ENCODE results near the gene SLC38A6. TPM values are rescaled to one million over a fixed set of nuclear protein-coding genes. Genes with fewer than 3 reads are reported as not detected.

The SLC38A6 gene
- total RNA-seq, 2 donors from 2014 or later = 5.5 to 7.6 TPM

DNA sequence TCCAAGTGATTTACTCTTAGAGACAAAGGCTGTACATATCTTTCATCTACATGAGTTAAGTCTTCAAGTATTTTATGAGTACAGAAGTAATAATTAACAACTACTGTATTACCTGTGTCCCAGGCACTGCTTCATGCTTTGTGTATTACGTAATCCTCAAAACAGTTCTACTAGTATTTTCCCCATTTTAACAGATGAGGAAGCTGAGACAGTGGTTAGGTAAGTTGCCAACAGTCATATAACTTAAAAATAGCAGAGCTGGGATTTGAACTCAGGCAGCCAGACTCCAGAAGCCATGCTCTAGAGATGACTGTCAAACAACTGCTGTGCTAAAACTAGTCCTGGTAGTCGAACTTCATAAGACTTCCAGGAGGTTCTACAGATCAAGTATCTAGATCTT lies 10.9 kb upstream of the SLC38A6 start:
- no peak overlapping the region for H3K27ac Mint-ChIP-seq

DNA sequence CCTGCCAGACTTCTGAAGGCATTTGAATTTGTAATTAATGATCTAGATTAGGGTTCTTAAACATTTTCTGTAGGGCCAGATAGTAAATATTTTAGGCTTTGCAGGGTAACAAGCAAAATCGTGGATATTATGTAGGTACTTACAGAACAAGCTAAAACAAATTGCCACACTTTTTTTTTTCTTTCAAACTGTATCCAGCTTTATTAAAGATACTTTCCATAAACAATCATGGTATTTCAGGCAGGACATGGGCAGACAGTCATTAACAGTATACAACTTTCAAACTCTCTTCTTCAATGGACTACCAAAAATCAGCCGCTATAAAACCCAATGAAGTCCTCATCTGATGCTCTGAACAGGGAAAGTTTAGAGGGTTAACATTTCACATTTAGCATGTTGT lies 9.8 kb upstream of the SLC38A6 start:
- ATAC-seq (no peak), DNase-seq (ENCODE audit: low spot score in 2 of 2) (no peak)
- H3K36me3 Mint-ChIP-seq = peaks cover 4 to 14% of the 10 kb centered on the region in 2 donors
- H3K27ac Mint-ChIP-seq = no peak overlapping the region
- H3K9me3 Mint-ChIP-seq = no peaks in the 10 kb centered on the region

More for the DNA sequence above, 10.9 kb upstream of the SLC38A6 start:
- no peak for ATAC-seq
- no peaks in the 10 kb centered on the region for H3K9me3 Mint-ChIP-seq
- peaks cover 4 to 11% of the 10 kb centered on the region in 2 donors for H3K36me3 Mint-ChIP-seq
- no peak for DNase-seq (ENCODE audit: low spot score in 2 of 2)

DNA sequence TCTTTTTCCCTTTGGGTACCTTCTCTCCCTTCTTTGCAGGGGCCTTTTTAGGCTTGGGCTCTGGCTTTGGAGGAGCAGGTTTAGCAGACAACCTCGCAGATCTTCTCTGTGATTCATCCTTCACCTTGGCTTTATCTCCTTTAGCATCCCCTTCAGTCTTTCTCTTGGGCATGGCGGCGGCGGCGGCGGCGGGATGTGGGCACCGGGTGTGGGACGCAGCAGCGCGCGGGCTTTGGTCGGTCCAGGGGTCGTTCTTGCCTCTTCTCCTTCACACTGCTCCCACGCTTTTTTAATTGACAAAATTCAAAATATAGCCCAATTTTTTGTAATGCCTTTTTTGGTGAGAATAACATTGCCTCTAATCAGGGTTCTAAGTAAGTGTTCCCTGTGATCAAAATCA lies 8.8 kb upstream of the SLC38A6 start:
- no peak for DNase-seq (ENCODE audit: low spot score in 2 of 2)
- ATAC-seq = no peak
- Mint-ChIP-seq H3K36me3 (peaks cover 4 to 23% of the 10 kb centered on the region in 2 donors), H3K9me3 (no peaks in the 10 kb centered on the region), H3K27ac (no peak overlapping the region)

- Mint-ChIP-seq H3K27ac (no peak overlapping the region), H3K9me3 (no peaks in the 10 kb centered on the region), H3K36me3 (peaks cover 4 to 29% of the 10 kb centered on the region in 2 donors)
- ATAC-seq = no peak
- DNase-seq (ENCODE audit: low spot score in 2 of 2) = no peak
Observed at GRCh38 chr14:60973070-60973469, 8.0 kb upstream of the SLC38A6 start.

- H3K27ac Mint-ChIP-seq = no peak overlapping the region
- DNase-seq (ENCODE audit: low spot score in 2 of 2) = no peak
- H3K9me3 Mint-ChIP-seq = no peaks in the 10 kb centered on the region
Observed at GRCh38 chr14:60974090-60974651, 6.9 kb upstream of the SLC38A6 start.

GRCh38 chr14:60975551-60975950 lies 5.5 kb upstream of the SLC38A6 start:
- Mint-ChIP-seq H3K27ac (no peak overlapping the region), H3K36me3 (peaks cover 4 to 35% of the 10 kb centered on the region in 2 donors), H3K9me3 (no peaks in the 10 kb centered on the region)
- DNase-seq (ENCODE audit: low spot score in 2 of 2) = no peak
- ATAC-seq = no peak

More at GRCh38 chr14:60974090-60974651, 6.9 kb upstream of the SLC38A6 start:
- no peak for ATAC-seq
- peaks cover 4 to 30% of the 10 kb centered on the region in 2 donors for H3K36me3 Mint-ChIP-seq

DNA sequence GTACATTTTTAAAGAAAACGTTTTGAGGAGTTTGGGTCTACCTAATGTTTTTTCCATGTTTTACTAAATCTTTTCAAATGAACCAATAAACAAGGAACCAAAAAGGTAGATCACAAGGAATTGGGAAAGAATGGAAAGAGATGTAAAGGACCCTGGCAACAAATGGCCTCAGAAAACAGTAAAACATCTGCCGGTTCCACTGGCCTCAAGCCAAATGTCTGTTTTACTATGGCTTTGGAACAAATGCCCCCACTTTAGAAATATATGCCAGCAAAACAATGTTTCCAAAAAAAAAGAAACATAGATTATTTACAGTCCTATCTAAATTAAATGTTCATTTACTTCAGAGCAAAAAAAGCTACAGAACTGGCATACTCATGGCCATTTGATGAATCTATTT lies 3.2 kb upstream of the SLC38A6 start:
- DNase-seq (ENCODE audit: low spot score in 2 of 2) (no peak), ATAC-seq (no peak)
- Mint-ChIP-seq H3K9me3 (no peaks in the 10 kb centered on the region), H3K27ac (no peak overlapping the region), H3K36me3 (peaks cover 4 to 35% of the 10 kb centered on the region in 2 donors)

GRCh38 chr14:60981633-60982455 lies 799 bp downstream of the SLC38A6 start:
- peaks cover 0 to 16% of the 10 kb centered on the region in 2 donors for H3K36me3 Mint-ChIP-seq
- H3K27ac Mint-ChIP-seq = no peak overlapping the region
- no peak for DNase-seq (ENCODE audit: low spot score in 2 of 2)
- H3K9me3 Mint-ChIP-seq = no peaks in the 10 kb centered on the region
- no peak for ATAC-seq

- H3K9me3 Mint-ChIP-seq = no peaks in the 10 kb centered on the region
- no peak for ATAC-seq
- H3K27ac Mint-ChIP-seq = no peak overlapping the region
- DNase-seq (ENCODE audit: low spot score in 2 of 2) = no peak
- H3K36me3 Mint-ChIP-seq = peaks cover 0 to 5% of the 10 kb centered on the region in 2 donors
Observed at GRCh38 chr14:60984196-60984595, 3.2 kb downstream of the SLC38A6 start.

DNA sequence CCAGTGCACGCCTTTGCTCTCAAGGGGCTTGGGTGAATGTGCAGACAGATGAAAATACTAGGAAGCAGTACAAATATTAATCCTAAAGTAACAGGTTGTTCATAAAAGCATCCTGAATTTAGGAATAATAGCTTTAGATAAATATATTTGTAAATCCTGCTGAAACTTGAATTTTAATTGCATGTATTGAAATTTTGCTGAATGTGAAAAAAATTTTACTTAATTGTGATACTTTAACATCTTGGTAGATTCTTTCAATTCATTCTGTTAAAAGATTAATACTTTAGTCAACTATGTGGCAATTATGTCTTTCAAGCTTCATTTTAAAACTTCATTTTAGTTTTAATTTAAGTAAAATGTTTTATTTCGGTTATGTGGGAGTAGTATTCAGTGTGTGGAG lies 5.5 kb downstream of the SLC38A6 start:
- H3K27ac Mint-ChIP-seq = no peak overlapping the region
- no peaks in the 10 kb centered on the region for H3K36me3 Mint-ChIP-seq
- H3K9me3 Mint-ChIP-seq = no peaks in the 10 kb centered on the region
- DNase-seq (ENCODE audit: low spot score in 2 of 2) = no peak
- no peak for ATAC-seq

DNA sequence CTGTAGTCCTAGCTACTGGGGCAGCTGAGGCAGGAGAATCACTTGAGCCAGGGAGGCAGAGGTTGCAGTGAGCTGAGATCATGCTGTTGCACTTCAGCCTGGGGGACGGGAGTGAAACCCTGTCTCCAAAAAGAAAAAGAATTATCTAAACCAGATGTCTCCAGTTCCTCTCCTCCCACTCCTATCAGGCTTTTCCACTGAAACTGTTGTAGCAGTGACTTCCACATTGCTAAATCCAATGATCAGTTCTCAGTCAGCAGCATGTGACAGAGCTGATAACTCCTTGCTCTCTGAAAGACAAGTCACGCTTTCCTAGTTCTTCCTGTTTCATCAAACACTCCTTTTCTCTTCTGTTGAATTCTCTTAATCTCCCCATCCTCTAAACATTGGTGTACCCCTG lies 8.6 kb downstream of the SLC38A6 start:
- ATAC-seq (no peak), DNase-seq (ENCODE audit: low spot score in 2 of 2) (no peak)
- no peaks in the 10 kb centered on the region for H3K9me3 Mint-ChIP-seq
- no peaks in the 10 kb centered on the region for H3K36me3 Mint-ChIP-seq
- no peak overlapping the region for H3K27ac Mint-ChIP-seq

- no peak for ATAC-seq
- Mint-ChIP-seq H3K9me3 (no peaks in the 10 kb centered on the region), H3K27ac (no peak overlapping the region), H3K36me3 (peaks cover 5 to 7% of the 10 kb centered on the region in 2 donors)
- DNase-seq (ENCODE audit: low spot score in 2 of 2) = no peak
Observed at GRCh38 chr14:60998617-60999016, 17.6 kb downstream of the SLC38A6 start.

- DNase-seq (ENCODE audit: low spot score in 2 of 2) (no peak), ATAC-seq (no peak)
- Mint-ChIP-seq H3K36me3 (peaks cover 10 to 13% of the 10 kb centered on the region in 2 donors), H3K9me3 (peaks cover 0 to 4% of the 10 kb centered on the region in 2 donors), H3K27ac (no peak overlapping the region)
Observed at GRCh38 chr14:60999536-60999935, 18.5 kb downstream of the SLC38A6 start.

GRCh38 chr14:61003571-61003970 lies 22.5 kb downstream of the SLC38A6 start:
- no peak for DNase-seq (ENCODE audit: low spot score in 2 of 2)
- Mint-ChIP-seq H3K9me3 (peaks cover 0 to 4% of the 10 kb centered on the region in 2 donors), H3K27ac (no peak overlapping the region), H3K36me3 (peaks cover 5 to 6% of the 10 kb centered on the region in 2 donors)
- ATAC-seq = no peak

- no peaks in the 10 kb centered on the region for H3K9me3 Mint-ChIP-seq
- ATAC-seq (no peak), DNase-seq (ENCODE audit: low spot score in 2 of 2) (no peak)
- H3K36me3 Mint-ChIP-seq = peaks cover 0 to under 1% of the 10 kb centered on the region in 2 donors
- no peak overlapping the region for H3K27ac Mint-ChIP-seq
Observed at GRCh38 chr14:61019537-61019936, 38.5 kb downstream of the SLC38A6 start.

DNA sequence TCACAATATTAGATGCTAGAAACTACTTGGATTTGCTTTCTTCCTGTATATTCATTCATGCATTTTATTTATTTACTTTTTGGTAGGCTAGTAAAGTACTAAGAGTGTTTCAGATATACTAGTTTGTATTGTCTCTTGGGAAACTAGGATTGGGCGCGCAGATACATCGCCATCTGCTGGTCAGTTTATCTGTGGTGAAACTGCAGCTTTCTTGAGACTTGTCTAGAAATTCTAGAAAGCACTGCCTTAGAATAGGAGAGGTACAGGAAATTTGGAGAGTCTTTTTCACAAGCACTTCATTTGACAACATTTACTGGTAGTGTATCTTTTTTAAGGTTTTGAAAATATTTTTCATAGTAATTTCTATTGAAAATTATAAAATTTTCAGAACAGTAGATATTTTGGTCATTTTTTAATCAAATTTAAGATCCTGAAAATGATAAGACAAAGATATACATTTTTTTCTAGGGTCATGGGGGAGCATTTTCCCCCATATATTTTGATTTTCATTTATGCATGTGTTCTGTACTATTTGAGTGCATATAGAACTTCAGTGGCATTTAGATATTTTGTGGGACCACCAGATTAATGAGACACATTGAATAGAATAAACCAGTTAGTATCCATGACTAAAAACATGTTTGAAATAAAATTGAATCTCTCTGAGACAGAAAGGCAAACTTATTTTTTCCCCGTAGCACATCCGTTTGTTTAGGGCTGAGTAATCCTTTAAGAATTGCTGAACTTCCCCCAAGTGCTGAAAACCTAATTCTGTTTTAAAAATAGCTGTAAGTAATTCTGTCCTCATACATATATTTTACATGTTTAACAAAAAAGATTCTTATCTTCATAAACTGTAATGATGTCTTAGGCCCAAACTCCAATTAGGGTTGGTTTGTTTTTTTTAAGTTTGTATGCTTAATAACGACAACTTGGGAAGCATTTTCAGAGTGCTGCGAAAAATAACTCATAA lies 44.5 kb downstream of the SLC38A6 start:
- ATAC-seq = peak in 1 of 2 donors; percentile 50
- Mint-ChIP-seq H3K36me3 (no peaks in the 10 kb centered on the region), H3K9me3 (no peaks in the 10 kb centered on the region), H3K27ac (no peak overlapping the region)
- DNase-seq (ENCODE audit: low spot score in 2 of 2) = peak in 1 of 2 donors; percentile 51

DNA sequence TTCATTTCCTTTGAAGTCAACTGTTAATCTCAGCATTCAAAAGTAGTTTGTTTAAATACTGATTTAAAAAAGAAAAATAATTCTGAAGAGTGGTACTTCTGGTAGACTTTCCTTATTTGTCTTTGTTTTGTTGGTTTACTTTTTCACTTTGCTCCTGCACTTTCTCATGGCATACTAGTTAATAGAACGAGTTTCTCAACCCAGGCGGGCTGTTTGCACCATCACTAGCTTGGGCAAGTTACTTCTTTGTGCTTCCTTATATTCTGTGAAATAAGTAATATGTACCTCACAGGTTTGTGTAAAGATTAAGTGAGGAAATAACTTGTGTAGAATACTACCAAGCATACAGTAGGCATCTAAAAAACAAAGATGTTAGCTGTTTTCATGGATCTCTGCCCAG lies 45.5 kb downstream of the SLC38A6 start:
- DNase-seq (ENCODE audit: low spot score in 2 of 2) (no peak), ATAC-seq (no peak)
- no peaks in the 10 kb centered on the region for H3K9me3 Mint-ChIP-seq
- no peaks in the 10 kb centered on the region for H3K36me3 Mint-ChIP-seq
- no peak overlapping the region for H3K27ac Mint-ChIP-seq
